Activated gamma-delta T cell treated with anti-CD3 and anti-CD28 coated beads, Interleukin-2, amount 50 U/mL, for 16 hours (primary cell): Measurements from ENCODE around the gene CDCP1.

Experiments used
- DNase-seq: peaks from one replicate; pipeline ENCODE4 v3.0.0-alpha.2; 2020; ENCODE audit warnings: low read depth

The CDCP1 gene

GRCh38 chr3:45110509-45110833, 35.7 kb downstream of the CDCP1 start:
- DNase-seq, result no peak

GRCh38 chr3:45109771-45110508, 36.2 kb downstream of the CDCP1 start:
- DNase-seq, result no peak

GRCh38 chr3:45106874-45107273, 39.3 kb downstream of the CDCP1 start:
- DNase-seq, result no peak

- DNase-seq, result peak; percentile 41
These were observed 40.1 kb downstream of the CDCP1 start for GRCh38 chr3:45105855-45106671.

GRCh38 chr3:45104715-45105711, 41.2 kb downstream of the CDCP1 start:
- no peak for DNase-seq

- DNase-seq, result no peak
These were observed 42.1 kb downstream of the CDCP1 start for GRCh38 chr3:45103753-45104714.

- DNase-seq, result no peak
These were observed 42.8 kb downstream of the CDCP1 start for GRCh38 chr3:45103334-45103733.

- DNase-seq, result no peak
These were observed 45.2 kb downstream of the CDCP1 start for GRCh38 chr3:45100981-45101407.

- DNase-seq, result no peak
These were observed 47.9 kb downstream of the CDCP1 start for GRCh38 chr3:45098310-45098709.

- no peak for DNase-seq
These were observed 48.8 kb downstream of the CDCP1 start for GRCh38 chr3:45097296-45097883.

- no peak for DNase-seq
These were observed 50.2 kb downstream of the CDCP1 start for GRCh38 chr3:45095916-45096526.

GRCh38 chr3:45093176-45093575, 53.0 kb downstream of the CDCP1 start:
- DNase-seq, result no peak

GRCh38 chr3:45092132-45093031, 53.8 kb downstream of the CDCP1 start:
- no peak for DNase-seq

- DNase-seq, result no peak
These were observed 55.3 kb downstream of the CDCP1 start for GRCh38 chr3:45090855-45091254.

GRCh38 chr3:45088543-45089358, 57.4 kb downstream of the CDCP1 start:
- DNase-seq, result no peak

GRCh38 chr3:45087155-45087554, 59.0 kb downstream of the CDCP1 start:
- no peak for DNase-seq

- DNase-seq, result no peak
These were observed 61.1 kb downstream of the CDCP1 start for GRCh38 chr3:45084820-45085816.
